PC-9 (cell line): ENCODE data around the gene SORCS2. TPM values are rescaled to one million over a fixed set of nuclear protein-coding genes. Genes with fewer than 3 reads are reported as not detected.

Experiments used
- BruUV-seq: library from RNA; stranded (reverse); fragments of 400-500 nt; replicated peaks from 2 replicates; lab custom pipeline; 2021; lab: Mats Ljungman, UMichigan
- CTCF ChIA-PET: fragments of 300-600 bp; sonication (Branson Sonifier 250); formaldehyde crosslinking; loops from one replicate; lab custom pipeline; 2022; ENCODE audit warnings: antibody characterized with exemption; lab: Charles Lee
- POLR2A ChIA-PET: fragments of 300-600 bp; sonication (Branson Sonifier 250); formaldehyde crosslinking; loops from one replicate; lab custom pipeline; 2022; ENCODE audit warnings: antibody characterized with exemption; ENCODE audit not compliant: unreplicated experiment; lab: Charles Lee
- DNase-seq, 2 experiments: peaks; one replicate each; pipeline versions ENCODE4 v3.0.0 to v3.0.0-alpha.2; 2015 to 2022; ENCODE audit warnings: mixed read lengths in 1 of 2
- H2AFZ ChIP-seq: fragments of 200-600 bp; sonication (generic); 2 replicates; pipeline ENCODE4 v1.8.1; 2017; ENCODE audit warnings: antibody characterized with exemption
- H3F3A ChIP-seq: fragments of 200-600 bp; sonication (generic); 2 replicates; pipeline ENCODE4 v1.8.1; 2017; ENCODE audit warnings: antibody characterized with exemption, mild to moderate bottlenecking, low read depth; ENCODE audit not compliant: insufficient read depth
- H3K27ac ChIP-seq: fragments of 200-600 bp; sonication (generic); 2 replicates; pipeline ENCODE4 v1.6.1; 2016; ENCODE audit warnings: mixed run types
- H3K27me3 ChIP-seq: fragments of 200-600 bp; sonication (generic); 2 replicates; pipeline ENCODE4 v1.6.1; 2016; ENCODE audit warnings: low read depth, mixed run types; ENCODE audit not compliant: insufficient read depth
- H3K36me3 ChIP-seq: fragments of 200-600 bp; sonication (generic); 2 replicates; pipeline ENCODE4 v1.6.1; 2016; ENCODE audit warnings: low read depth, mixed run types
- H3K4me1 ChIP-seq: fragments of 200-600 bp; sonication (generic); replicated peaks from 2 replicates; pipeline ENCODE4 v1.6.1; 2016; ENCODE audit warnings: mixed run types; ENCODE audit not compliant: insufficient read depth
- H3K4me2 ChIP-seq: fragments of 200-600 bp; sonication (generic); 2 replicates; pipeline ENCODE4 v1.6.1; 2017; ENCODE audit warnings: mixed run types
- H3K4me3 ChIP-seq: fragments of 200-600 bp; sonication (generic); 2 replicates; pipeline ENCODE4 v1.6.1; 2016; ENCODE audit warnings: mixed run types
- H3K79me2 ChIP-seq: fragments of 200-600 bp; sonication (generic); 2 replicates; pipeline ENCODE4 v1.6.1; 2017; ENCODE audit warnings: low read depth, mixed run types
- H3K9me2 ChIP-seq: fragments of 200-600 bp; sonication (generic); 2 replicates; pipeline ENCODE4 v1.8.1; 2017; ENCODE audit warnings: mild to moderate bottlenecking; ENCODE audit not compliant: insufficient read depth
- H3K9me3 ChIP-seq: fragments of 200-600 bp; sonication (generic); 2 replicates; pipeline ENCODE4 v1.8.1; 2016; ENCODE audit warnings: low read depth; ENCODE audit not compliant: insufficient read depth
- H4K20me1 ChIP-seq: fragments of 200-600 bp; sonication (generic); 2 replicates; pipeline ENCODE4 v1.8.1; 2017; ENCODE audit not compliant: insufficient read depth
- EZH2 ChIP-seq: fragments of 200-600 bp; sonication (generic); IDR thresholded peaks from 2 replicates; pipeline ENCODE4 v1.8.0; 2017; ENCODE audit warnings: antibody characterized with exemption, low read depth
- intact Hi-C: fragments of 100-400 bp; cut with micrococcal nuclease; formaldehyde crosslinking; loops from one replicate; pipeline ENCODE4 v1.10.0; 2022; ENCODE audit not compliant: unreplicated experiment
- total RNA-seq: library from RNA; stranded (reverse); gene quantifications from 2 replicates; pipeline ENCODE4 v1.2.3, GENCODE V29; 2021
- TF ChIP-seq, protein P1 (sequence below): fragments of 200-600 bp; sonication (generic); conservative IDR thresholded peaks from 2 replicates; pipeline ENCODE4 v1.6.1; 2017; ENCODE audit warnings: mixed run types, antibody characterized with exemption, mild to moderate bottlenecking, moderate library complexity

The SORCS2 gene
- total RNA-seq, 1 experiment from 2014 or later: 25.8 TPM

DNA sequence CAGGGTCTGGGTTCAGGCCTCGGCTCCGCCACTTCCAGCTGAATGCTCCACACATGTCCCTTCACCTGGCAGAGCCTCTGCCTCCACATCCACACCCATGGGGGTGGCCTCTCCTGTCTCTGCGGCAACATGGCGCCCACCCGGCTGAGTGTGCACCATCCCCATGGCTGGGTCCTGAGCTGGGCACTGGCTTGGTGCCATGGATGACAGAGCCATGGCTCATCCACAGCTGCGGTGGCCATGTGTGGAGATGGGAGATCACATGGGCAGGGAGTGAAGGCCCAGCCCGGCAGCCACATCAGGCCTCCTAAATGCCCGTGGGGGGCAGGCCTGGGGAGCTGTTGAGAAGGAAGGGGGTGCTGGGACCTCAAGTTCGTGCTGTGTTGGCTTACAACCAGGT is 533.6 kb downstream of the SORCS2 start:
- no TSS peak for BruUV-seq
- H3K4me3 ChIP-seq: no peak overlapping the region
- H2AFZ ChIP-seq: no peak overlapping the region
- H3K27me3 ChIP-seq: no peaks in the 10 kb centered on the region
- no peaks in the 10 kb centered on the region for H3K4me1 ChIP-seq
- no peak overlapping the region for H3K4me2 ChIP-seq
- no peaks in the 10 kb centered on the region for H3K79me2 ChIP-seq
- H3K9me2 ChIP-seq: no peaks in the 10 kb centered on the region
- H3K27ac ChIP-seq: no peak overlapping the region
- H3F3A ChIP-seq: no peaks in the 10 kb centered on the region
- H3K36me3 ChIP-seq: no peaks in the 10 kb centered on the region
- CTCF ChIA-PET: no interaction called here
- no peak for TF ChIP-seq EZH2
- TF ChIP-seq, protein P1, sequence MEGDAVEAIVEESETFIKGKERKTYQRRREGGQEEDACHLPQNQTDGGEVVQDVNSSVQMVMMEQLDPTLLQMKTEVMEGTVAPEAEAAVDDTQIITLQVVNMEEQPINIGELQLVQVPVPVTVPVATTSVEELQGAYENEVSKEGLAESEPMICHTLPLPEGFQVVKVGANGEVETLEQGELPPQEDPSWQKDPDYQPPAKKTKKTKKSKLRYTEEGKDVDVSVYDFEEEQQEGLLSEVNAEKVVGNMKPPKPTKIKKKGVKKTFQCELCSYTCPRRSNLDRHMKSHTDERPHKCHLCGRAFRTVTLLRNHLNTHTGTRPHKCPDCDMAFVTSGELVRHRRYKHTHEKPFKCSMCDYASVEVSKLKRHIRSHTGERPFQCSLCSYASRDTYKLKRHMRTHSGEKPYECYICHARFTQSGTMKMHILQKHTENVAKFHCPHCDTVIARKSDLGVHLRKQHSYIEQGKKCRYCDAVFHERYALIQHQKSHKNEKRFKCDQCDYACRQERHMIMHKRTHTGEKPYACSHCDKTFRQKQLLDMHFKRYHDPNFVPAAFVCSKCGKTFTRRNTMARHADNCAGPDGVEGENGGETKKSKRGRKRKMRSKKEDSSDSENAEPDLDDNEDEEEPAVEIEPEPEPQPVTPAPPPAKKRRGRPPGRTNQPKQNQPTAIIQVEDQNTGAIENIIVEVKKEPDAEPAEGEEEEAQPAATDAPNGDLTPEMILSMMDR: no peak
- POLR2A ChIA-PET: no interaction called here
- DNase-seq: no peak
- H4K20me1 ChIP-seq: no peaks in the 10 kb centered on the region
- intact Hi-C loops: no loop called here
- H3K9me3 ChIP-seq: no peaks in the 10 kb centered on the region

DNA sequence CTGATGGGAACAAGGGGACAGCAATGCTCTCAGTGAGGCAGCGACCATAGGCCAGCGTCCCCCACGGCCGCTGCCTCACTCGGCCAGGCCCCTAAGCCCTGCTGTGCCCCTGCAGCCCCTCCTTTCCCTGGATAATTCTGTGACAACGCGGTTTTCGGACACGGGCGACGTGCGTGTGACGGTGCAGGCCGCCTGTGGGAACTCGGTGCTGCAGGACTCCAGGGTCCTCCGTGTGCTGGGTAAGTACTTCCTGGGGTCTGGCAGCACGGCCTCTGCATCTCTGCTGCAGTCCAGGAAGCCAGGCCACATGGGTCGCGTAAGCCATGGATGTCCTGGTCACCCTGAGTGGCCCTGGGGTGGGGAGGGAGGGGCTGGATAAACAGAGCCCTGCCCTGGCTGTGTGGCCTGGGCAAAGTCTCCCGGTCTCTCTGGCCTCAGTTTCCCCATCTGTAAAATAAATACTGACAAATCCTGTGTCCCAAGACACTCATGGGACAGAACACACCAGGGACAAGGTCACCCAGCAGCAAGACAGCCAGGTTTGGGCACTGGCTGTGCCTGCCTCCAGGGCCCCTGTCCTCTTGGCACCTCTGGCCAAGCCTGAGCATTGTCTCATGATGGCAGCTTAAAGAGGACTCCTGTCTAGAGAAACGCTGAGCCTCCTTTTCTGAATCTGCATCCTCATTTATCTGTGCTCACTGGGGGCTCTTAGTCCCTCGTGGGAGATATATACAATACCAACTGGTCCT is 534.5 kb downstream of the SORCS2 start:
- Histone ChIP-seq H2AFZ (no peak overlapping the region), H3F3A (no peaks in the 10 kb centered on the region), H3K9me2 (no peaks in the 10 kb centered on the region), H3K79me2 (no peaks in the 10 kb centered on the region), H3K36me3 (no peaks in the 10 kb centered on the region), H3K27me3 (no peaks in the 10 kb centered on the region), H3K4me3 (no peak overlapping the region), H4K20me1 (no peaks in the 10 kb centered on the region), H3K4me2 (no peak overlapping the region), H3K27ac (no peak overlapping the region), H3K4me1 (no peaks in the 10 kb centered on the region), H3K9me3 (no peaks in the 10 kb centered on the region)
- DNase-seq: no peak
- TF ChIP-seq, protein P1: no peak
- no peak for TF ChIP-seq EZH2
- CTCF ChIA-PET: no interaction called here
- POLR2A ChIA-PET: no interaction called here
- no TSS peak for BruUV-seq
- intact Hi-C loops: no loop called here

DNA sequence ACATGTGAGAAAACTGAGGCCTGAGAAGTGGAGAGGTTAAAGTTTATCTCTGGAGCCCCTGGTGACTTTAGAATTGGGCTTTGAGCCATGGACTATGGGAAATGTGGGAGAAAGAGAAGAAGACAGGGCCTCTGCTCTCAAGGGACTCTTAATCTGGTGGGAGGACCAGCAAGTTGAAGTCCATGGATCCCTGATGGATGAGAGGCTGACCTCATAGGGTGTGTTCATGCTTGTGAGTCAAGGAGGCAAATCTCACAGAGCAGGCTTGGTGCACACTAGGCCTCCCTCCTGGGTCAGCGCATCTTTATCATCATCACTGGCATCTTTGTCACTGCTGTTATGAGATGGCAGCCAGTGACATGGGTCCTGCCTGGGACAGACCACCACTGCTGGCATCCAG is 535.4 kb downstream of the SORCS2 start:
- Histone ChIP-seq H3K27me3 (no peaks in the 10 kb centered on the region), H3K4me3 (no peak overlapping the region), H3K27ac (no peak overlapping the region), H4K20me1 (no peaks in the 10 kb centered on the region), H3K79me2 (no peaks in the 10 kb centered on the region), H3F3A (no peaks in the 10 kb centered on the region), H3K4me2 (no peak overlapping the region), H3K9me2 (no peaks in the 10 kb centered on the region), H3K9me3 (no peaks in the 10 kb centered on the region), H2AFZ (no peak overlapping the region), H3K36me3 (no peaks in the 10 kb centered on the region), H3K4me1 (no peaks in the 10 kb centered on the region)
- POLR2A ChIA-PET: no interaction called here
- intact Hi-C loops: no loop called here
- no TSS peak for BruUV-seq
- CTCF ChIA-PET: no interaction called here
- TF ChIP-seq EZH2: no peak
- TF ChIP-seq, protein P1: no peak
- DNase-seq: no peak
